GM21825 (cell line): Measurements from ENCODE around the gene NUTM2E.
"Not testable (repeated sequence)": the region's sequence is repeated elsewhere in the genome, so short reads cannot be mapped to it uniquely, and the experiment has no call there.

Experiments used
- ATAC-seq: cut with Tn5 transposase; IDR thresholded peaks from one replicate; pipeline ENCODE4 v1.9.1; 2021; ENCODE audit warnings: mild to moderate bottlenecking, moderate library complexity; ENCODE audit not compliant: unreplicated experiment

NUTM2E gene

GRCh38 chr10:79826496-79827215, at the start of gene NUTM2E:
NUTM2E (plus strand) TSS chr10:79826739; CDS start chr10:79841741, 15,002 bp downstream.
- ATAC-seq, result peak; percentile 94

- ATAC-seq, result not testable (repeated sequence)
Observed at GRCh38 chr10:79777997-79778396, 48.5 kb upstream of the NUTM2E start.

- peak; percentile 94 for ATAC-seq
Observed at GRCh38 chr10:79779310-79779938, 47.1 kb upstream of the NUTM2E start.

- ATAC-seq, result not testable (repeated sequence)
Observed at GRCh38 chr10:79779992-79780391, 46.5 kb upstream of the NUTM2E start.

- not testable (repeated sequence) for ATAC-seq
Observed at GRCh38 chr10:79781584-79781983, 45.0 kb upstream of the NUTM2E start.

GRCh38 chr10:79787455-79787952, 39.0 kb upstream of the NUTM2E start:
- ATAC-seq, result not testable (repeated sequence)

GRCh38 chr10:79789351-79789750, 37.2 kb upstream of the NUTM2E start:
- peak; percentile 47 for ATAC-seq

- ATAC-seq, result not testable (repeated sequence)
Observed at GRCh38 chr10:79791906-79792517, 34.5 kb upstream of the NUTM2E start.

GRCh38 chr10:79799337-79799736, 27.2 kb upstream of the NUTM2E start:
- peak; percentile 73 for ATAC-seq

GRCh38 chr10:79805857-79806256, 20.7 kb upstream of the NUTM2E start:
- ATAC-seq, result not testable (repeated sequence)

- ATAC-seq, result not testable (repeated sequence)
Observed at GRCh38 chr10:79811895-79812294, 14.6 kb upstream of the NUTM2E start.

GRCh38 chr10:79816290-79816689, 10.2 kb upstream of the NUTM2E start:
- not testable (repeated sequence) for ATAC-seq

- ATAC-seq, result not testable (repeated sequence)
Observed at GRCh38 chr10:79823387-79823786, 3.2 kb upstream of the NUTM2E start.

- ATAC-seq, result peak; percentile 14
Observed at GRCh38 chr10:79825587-79826011, 940 bp upstream of the NUTM2E start.

- ATAC-seq, result not testable (repeated sequence)
Observed at GRCh38 chr10:79826131-79826495, 426 bp upstream of the NUTM2E start.

- ATAC-seq, result not testable (repeated sequence)
Observed at GRCh38 chr10:79833833-79834232, 7.3 kb downstream of the NUTM2E start.

GRCh38 chr10:79835891-79836290, 9.4 kb downstream of the NUTM2E start:
- not testable (repeated sequence) for ATAC-seq

- ATAC-seq, result not testable (repeated sequence)
Observed at GRCh38 chr10:79836891-79837290, 10.4 kb downstream of the NUTM2E start.

GRCh38 chr10:79838441-79838840, 11.9 kb downstream of the NUTM2E start:
- not testable (repeated sequence) for ATAC-seq

- not testable (repeated sequence) for ATAC-seq
Observed at GRCh38 chr10:79853191-79853854, 26.8 kb downstream of the NUTM2E start.

- not testable (repeated sequence) for ATAC-seq
Observed at GRCh38 chr10:79862269-79862668, 35.7 kb downstream of the NUTM2E start.
